Omental fat pad (tissue), 4 donors: ENCODE measurements around the gene DSC2. TPM values are rescaled to one million over a fixed set of nuclear protein-coding genes. Genes with fewer than 3 reads are reported as not detected.

Experiments
- ATAC-seq: fragments of 150-250 bp; one replicate; pipeline ENCODE4 v1.9.1; 2016; ENCODE audit warnings: mild to moderate bottlenecking, moderate library complexity; ENCODE audit not compliant: low FRiP score
- DNase-seq: peaks from one replicate; pipeline ENCODE4 v3.0.0-alpha.2; 2019; ENCODE audit warnings: low spot score
- total RNA-seq, 4 donors: library from RNA; depleted of rRNA; stranded (reverse); fragments of >200 nt; gene quantifications; one replicate each; pipeline ENCODE4 v1.1.0, GENCODE V29; 2016
- TF ChIP-seq, protein P1 (sequence below), 3 donors: fragments of 450-650 bp; IDR thresholded peaks; one replicate each; pipeline ENCODE4 v1.5.1; 2016 to 2017; ENCODE audit warnings: antibody characterized with exemption in 3 of 3, mild to moderate bottlenecking in 3 of 3, moderate library complexity in 2 of 3

The DSC2 gene
- total RNA-seq, 4 donors from 2014 or later = 10.9 to 15.1 (median 12.4) TPM

DNA sequence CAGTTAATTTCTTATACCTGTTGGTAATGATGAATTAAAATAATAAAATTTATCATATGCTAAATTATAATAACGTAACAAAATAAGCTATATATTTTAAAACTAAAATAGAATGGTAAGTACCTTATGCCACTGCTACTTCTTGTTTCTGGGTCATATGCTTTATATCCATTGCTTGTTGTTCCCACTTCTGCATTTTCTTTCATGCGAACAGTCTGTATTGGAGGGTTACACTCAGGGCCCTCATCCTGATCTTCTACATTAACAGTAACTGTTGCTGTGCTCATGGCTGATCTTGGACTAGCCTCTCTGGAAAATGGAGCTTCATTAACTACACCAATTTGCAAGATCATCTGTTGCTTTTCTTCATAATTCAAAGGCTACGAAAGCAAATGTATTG lies 22.2 kb downstream of the DSC2 start:
- no peak for DNase-seq

DNA sequence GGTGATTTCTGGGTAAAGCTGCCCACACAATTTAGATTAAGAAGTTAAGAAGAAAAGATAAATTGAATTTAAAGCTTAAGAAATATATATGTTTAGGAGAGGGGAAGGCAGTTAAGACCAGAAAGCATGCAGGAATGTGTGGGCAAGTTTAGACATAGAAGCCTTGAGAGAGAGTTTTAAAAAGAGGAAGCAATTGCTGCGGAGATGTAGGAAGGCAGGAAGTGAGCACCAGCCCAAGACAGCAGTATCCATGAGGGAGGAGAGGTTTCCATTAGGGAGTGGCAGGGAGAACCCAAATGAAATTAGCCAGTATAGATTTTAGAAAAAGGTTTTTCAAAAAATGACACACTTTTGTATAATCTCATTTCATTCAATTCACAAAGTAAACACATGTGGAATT lies 24.3 kb downstream of the DSC2 start:
- ATAC-seq = no peak
- DNase-seq = no peak
- TF ChIP-seq, protein P1, sequence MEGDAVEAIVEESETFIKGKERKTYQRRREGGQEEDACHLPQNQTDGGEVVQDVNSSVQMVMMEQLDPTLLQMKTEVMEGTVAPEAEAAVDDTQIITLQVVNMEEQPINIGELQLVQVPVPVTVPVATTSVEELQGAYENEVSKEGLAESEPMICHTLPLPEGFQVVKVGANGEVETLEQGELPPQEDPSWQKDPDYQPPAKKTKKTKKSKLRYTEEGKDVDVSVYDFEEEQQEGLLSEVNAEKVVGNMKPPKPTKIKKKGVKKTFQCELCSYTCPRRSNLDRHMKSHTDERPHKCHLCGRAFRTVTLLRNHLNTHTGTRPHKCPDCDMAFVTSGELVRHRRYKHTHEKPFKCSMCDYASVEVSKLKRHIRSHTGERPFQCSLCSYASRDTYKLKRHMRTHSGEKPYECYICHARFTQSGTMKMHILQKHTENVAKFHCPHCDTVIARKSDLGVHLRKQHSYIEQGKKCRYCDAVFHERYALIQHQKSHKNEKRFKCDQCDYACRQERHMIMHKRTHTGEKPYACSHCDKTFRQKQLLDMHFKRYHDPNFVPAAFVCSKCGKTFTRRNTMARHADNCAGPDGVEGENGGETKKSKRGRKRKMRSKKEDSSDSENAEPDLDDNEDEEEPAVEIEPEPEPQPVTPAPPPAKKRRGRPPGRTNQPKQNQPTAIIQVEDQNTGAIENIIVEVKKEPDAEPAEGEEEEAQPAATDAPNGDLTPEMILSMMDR (IDR thresholded peaks at IDR 0.05) = no peak

More for the DNA sequence above, 22.2 kb downstream of the DSC2 start:
- ATAC-seq = no peak
- TF ChIP-seq, protein P1 (IDR thresholded peaks at IDR 0.05) = no peak

DNA sequence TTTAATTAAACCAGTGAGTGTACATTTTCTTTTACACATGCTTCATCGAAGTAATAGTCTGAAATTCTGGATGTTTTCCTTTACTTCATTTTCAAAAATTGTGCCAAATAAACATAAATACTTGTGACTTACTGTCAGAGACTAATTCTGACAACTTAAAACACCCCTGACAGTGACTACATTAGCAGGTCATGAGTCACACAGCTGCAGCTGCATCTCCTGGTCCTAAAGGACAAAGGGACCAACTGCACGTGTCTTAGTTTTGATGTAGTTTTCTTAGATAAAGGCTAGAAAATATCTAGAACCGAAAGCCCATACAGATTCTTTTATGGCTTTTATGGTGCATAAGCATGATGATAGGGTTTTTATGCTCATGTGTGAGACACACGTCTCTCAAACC lies 30.0 kb downstream of the DSC2 start:
- ATAC-seq (no peak), DNase-seq (no peak)
- TF ChIP-seq, protein P1 (IDR thresholded peaks at IDR 0.05) = no peak

DNA sequence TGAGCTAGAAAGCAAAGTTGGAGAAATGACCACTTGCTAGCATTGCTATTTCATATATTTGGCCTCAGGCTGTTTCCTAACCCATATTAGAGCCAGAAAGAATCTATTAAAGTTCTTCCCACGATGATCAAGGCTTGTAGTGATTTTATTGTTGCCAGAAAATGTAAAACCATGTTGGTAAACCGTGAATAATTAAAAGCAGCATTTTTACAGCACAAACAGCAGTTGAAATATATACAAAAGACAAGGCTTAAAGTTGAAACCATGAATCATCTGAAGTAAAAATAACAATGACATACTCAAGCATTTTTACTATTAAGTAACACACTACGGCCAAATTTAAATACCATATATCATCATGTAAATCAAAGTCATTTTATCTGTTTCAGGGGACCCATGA lies 32.0 kb downstream of the DSC2 start:
- no peak for DNase-seq
- TF ChIP-seq, protein P1 (IDR thresholded peaks at IDR 0.05) = no peak
- no peak for ATAC-seq

DNA sequence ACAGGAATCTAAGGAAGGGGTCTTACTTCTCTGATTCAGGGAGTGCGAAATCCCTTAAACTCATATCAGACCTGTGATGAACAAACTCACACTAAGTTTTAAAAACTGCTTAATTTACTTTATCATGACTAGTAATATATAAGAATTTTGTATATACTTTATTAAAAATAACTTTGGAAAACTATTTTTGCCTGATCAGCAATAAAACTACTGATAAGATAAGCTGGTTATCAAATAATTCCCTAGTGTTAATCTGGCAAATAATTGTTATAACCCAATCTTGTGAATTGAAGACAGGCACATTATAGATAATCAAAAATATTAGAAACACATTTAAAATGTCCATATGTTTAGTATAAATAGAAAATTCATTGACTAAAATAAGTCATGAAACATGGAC lies 36.0 kb downstream of the DSC2 start:
- ATAC-seq = no peak
- TF ChIP-seq, protein P1 (IDR thresholded peaks at IDR 0.05) = no peak
- no peak for DNase-seq

DNA sequence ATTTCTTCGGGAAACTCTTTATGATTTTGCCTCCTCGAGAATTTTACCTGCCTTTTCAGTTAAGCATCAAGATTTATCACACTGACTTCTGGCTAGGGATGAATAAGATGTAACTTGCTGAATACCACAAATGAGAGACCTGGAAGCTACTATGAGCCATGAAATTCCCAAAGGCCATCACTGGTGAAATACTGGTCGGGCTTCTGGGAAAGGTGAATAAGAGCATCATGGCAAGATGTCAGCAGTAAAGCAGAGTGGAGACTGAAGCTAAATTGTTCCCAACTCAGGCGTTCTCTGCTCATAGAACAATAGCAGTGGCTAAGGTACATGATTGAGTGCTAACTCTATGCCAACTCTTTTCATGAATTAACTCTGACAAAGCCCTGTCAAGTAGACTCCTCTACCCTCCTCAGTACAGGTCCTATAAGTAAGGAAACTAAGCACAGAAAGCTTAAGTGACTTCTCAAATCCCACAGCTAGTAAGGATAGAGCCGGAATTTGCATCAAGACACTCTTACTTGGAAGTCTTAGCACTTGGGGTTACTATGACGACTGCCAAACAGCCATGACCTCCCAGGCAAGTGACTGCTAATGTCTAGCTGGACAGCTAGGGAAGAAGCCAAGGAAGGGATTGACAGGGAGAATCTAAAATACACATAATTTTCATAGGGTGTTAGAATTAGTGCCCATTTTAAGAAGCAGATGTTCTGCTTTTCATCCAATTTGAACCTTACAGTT lies 37.0 kb downstream of the DSC2 start:
- ATAC-seq (no peak), DNase-seq (no peak)
- TF ChIP-seq, protein P1 (IDR thresholded peaks at IDR 0.05) = no peak

DNA sequence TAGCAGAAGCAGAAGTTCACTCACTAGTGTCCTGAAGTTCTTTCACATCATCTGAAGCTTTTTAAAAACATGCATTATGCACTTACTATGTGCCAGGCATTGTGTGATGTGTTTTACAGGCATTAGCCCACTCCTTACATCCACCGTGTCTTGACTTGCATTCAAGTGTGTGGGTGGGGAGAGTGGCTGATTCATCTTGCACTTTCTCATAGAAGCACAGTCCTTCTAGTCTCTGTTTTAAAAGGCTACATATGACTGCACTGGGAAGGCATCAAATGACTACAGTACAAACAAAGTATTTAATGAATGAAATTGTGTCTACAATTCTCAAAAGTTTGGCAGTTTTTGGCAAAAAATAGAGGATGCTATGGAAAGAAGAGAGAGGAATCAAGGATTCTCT lies 38.1 kb downstream of the DSC2 start:
- no peak for ATAC-seq
- DNase-seq = no peak
- TF ChIP-seq, protein P1 (IDR thresholded peaks at IDR 0.05) = no peak
